ENCODE results near the gene VPS11.

VPS11 gene

DNA sequence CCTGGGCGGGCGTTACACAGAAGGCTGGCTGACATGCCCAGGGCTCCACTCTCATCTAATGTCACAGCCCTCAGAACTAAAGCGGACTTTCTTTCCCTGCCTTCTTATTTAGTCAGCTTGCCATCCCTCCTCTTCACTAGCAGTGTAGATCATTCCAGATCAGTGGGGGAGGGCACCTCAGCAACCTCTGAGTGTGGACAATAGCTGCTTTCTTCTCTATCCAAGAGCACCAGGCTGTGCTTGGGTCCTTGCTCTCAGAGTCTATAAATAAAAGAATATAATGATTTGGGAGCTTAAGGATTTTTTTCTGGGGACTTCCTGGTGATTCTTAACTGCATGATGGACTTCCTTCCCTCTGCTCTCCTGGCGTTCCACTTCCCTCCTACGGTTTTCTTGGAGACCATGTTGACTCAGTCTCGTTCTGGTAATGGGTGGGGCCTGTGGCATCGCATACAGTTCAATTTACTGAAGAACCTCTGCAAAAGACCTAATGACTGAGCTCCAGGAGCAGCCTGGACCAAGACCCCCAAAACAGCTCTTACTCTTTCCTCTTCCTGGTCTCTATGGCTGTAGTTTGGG, 14.2 kb downstream of the VPS11 start:
- DNase-seq (ENCODE audit: low read depth in 2 of 2) = no peak

DNA sequence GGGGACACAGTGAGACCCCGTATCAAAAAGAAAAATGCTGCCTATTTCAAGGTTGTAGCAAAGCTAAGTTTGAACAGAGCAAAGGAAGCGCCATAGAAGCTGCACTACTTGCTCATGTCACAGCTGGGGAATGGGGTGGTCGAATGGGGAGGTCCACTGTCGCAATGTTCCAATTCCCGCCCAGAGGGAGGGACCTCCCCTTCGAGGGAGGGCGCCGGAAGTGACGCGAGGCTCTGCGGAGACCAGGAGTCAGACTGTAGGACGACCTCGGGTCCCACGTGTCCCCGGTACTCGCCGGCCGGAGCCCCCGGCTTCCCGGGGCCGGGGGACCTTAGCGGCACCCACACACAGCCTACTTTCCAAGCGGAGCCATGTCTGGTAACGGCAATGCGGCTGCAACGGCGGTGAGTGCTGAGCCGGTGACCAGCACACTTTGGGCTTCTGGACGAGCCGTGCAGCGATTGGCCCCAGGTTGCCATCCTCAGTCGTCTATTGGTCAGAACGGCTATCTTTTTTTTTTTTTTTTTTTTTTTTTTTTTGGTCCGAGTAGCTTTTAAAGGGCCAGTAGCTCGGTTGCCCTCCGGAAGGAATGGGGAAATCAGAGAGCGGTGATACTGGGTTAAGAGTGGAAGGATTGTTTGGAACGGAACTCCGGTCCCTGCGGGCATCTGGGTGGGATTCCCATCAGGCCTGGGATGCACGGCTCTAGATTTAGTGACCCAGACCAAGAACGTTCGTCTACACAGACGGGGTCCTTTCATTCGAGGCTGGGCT, 17.2 kb downstream of the VPS11 start, which contains the start of gene HMBS:
TSS of gene HMBS (plus strand) at position 219 of the 774 bp plus-strand sequence. CDS start at position 372, 153 bp downstream.
- peak; percentile 89 for DNase-seq (ENCODE audit: low read depth in 2 of 2)

DNA sequence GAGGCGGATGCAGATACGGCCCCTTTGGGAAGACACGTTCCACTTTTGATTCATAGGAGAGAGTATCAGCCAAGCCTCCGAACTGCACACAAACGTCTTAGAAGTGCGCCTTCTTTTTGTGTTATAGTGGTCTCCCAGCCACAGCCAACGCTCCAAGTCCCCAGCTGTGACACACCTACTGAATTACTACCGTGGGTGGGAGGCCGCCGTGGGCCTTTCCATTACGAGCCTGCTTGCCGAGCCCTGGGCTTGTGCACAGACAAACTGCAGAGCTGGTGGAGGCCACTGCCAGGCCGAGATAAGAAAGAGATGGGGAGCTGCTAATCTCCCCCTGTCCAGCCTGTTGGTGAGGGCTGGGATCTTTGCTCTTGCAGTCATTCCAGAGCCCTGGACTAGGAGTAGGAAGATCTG, 17.8 kb downstream of the VPS11 start:
- no peak for DNase-seq (ENCODE audit: low read depth in 2 of 2)

DNA sequence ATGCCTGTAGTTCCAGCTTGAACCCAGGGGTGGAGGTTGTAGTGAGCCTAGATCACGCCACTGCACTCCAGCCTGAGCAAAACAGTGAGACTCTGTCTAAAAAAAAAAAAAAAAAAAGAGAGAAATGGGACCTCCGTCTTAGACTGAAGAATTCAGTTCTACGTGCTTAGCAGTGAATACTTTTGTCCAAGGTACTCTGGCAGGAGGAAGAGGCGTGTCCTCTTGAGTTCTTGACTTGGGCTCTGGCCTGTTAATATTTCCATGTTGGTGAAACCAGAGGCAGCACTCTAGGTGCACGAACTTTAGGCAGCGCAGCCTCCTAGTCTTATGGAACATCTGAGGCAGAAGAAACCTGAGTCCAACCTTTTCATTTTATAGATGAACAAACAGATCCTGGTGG, 19.5 kb downstream of the VPS11 start:
- no peak for DNase-seq (ENCODE audit: low read depth in 2 of 2)

DNA sequence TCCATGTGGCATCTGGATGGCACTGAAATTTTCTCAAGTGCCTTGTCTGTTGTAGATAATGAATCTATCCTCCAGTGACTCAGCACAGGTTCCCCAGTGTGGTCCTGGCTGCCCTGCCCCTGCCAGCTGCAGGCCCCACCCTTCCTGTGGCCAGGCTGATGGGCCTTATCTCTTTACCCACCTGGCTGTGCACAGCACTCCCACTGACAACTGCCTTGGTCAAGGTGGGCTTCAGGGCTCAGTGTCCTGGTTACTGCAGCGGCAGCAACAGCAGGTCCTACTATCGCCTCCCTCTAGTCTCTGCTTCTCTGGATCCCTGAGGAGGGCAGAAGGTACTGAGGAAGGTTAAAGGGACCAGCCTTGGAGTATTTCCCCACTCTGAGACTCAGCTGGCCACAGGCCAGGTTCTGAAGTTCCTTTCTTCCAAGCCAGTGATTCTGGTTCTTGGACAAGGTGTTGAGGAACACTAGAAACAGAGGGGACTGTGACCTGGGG, 20.2 kb downstream of the VPS11 start:
- DNase-seq (ENCODE audit: low read depth in 2 of 2) = no peak

DNA sequence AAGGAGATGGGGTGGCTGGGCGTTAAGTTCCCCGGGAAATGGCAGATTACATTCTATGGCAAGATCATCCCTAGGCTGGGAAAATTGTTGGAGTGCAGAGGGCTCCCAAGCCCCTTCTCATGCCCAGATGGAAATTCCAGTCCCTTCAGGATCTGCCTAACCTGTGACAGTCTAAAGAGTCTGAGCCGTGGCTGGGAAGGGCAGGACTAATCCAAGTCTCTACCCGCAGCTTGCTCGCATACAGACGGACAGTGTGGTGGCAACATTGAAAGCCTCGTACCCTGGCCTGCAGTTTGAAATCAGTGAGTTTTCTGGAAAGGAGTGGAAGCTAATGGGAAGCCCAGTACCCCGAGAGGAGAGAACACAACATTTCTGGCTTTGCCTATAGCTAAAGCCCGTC, 20.8 kb downstream of the VPS11 start:
- no peak for DNase-seq (ENCODE audit: low read depth in 2 of 2)

DNA sequence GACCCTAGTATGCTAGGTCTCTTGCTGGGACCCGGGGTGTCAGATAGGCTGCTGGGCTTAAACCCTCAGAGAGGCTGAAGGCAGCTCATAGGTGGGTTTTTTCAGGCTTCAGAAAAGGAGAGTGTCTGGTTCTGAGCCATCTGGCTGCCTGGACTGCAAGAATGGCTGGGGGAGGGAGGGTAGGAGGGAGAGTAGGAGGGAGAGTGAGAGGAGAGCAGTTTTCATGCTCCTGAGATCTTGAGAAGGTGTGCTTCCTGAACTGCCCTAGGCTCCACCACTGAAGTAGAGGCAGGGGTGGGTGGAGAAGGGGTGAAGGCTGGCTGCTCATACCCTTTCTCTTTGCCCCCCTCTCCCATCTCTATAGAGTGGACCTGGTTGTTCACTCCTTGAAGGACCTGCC, 21.7 kb downstream of the VPS11 start:
- DNase-seq (ENCODE audit: low read depth in 2 of 2) = no peak

DNA sequence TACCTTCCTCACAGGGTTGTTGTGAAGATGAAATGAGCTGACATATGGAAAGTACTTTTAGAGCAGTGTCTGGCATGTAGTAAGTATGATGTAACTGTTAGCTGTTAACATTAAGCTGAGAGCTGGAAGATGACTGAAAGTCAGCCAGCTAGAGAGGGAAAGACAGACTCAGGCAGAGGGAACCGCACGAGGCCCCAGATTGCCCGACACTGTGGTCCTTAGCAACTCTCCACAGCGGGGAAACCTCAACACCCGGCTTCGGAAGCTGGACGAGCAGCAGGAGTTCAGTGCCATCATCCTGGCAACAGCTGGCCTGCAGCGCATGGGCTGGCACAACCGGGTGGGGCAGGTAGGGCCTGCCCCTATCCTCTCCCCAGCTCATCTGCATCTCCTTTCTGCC, 23.6 kb downstream of the VPS11 start:
- no peak for DNase-seq (ENCODE audit: low read depth in 2 of 2)

DNA sequence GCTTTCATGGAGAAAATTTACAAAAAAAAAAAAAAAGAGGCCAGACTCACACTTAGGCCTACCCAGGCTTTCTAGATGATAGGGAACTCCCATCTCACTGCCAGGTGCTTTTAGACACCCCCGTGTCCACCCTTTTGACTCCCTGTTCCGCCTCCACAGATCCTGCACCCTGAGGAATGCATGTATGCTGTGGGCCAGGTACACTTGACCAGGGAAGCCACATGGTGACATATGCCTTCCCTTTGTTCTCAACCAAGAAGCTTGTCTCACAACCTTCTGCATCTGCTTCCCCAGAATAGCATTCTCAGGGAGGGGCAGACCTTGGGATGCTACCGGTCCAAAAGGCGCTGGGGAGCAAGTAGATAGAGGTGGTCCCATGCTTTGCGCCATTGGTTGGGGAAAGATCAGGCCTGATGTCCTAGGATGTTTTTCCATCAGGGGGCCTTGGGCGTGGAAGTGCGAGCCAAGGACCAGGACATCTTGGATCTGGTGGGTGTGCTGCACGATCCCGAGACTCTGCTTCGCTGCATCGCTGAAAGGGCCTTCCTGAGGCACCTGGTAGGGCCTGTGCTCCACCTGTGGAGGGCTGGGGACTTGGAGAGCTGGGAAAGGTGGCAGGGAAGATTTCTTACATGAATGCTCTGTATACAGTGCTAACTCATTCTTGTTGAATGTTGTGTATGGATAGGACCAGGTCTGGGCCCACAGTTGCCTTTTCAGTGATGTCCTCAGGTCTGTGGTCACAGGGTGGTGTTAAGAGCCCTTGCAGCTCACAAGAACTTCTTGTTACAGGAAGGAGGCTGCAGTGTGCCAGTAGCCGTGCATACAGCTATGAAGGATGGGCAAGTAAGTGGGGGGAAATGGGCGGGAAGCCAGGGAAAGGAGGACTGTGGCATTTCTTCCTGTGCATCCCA, 24.6 kb downstream of the VPS11 start:
- no peak for DNase-seq (ENCODE audit: low read depth in 2 of 2)

DNA sequence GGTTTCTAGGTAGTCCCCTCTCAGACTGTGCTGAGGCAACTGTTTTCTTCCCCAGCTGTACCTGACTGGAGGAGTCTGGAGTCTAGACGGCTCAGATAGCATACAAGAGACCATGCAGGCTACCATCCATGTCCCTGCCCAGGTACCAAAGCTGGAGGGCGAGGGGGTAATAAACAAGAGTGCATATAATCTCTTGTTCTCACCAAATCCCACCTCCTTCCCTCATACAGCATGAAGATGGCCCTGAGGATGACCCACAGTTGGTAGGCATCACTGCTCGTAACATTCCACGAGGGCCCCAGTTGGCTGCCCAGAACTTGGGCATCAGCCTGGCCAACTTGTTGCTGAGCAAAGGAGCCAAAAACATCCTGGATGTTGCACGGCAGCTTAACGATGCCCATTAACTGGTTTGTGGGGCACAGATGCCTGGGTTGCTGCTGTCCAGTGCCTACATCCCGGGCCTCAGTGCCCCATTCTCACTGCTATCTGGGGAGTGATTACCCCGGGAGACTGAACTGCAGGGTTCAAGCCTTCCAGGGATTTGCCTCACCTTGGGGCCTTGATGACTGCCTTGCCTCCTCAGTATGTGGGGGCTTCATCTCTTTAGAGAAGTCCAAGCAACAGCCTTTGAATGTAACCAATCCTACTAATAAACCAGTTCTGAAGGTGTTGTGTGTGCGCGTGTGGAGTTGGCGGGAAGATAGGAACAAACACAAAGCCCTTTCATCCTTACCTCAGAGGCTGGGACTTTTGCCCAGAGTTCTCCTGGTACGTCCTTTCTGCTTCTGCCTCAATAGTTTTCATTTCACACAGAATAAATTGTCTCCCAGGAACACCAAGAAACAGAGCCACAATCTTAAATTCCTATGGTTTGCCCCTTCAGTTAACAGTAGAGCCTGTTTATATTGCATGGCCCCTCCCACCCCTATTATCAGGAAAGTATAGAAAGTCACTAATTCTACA, 25.5 kb downstream of the VPS11 start:
- no peak for DNase-seq (ENCODE audit: low read depth in 2 of 2)

DNA sequence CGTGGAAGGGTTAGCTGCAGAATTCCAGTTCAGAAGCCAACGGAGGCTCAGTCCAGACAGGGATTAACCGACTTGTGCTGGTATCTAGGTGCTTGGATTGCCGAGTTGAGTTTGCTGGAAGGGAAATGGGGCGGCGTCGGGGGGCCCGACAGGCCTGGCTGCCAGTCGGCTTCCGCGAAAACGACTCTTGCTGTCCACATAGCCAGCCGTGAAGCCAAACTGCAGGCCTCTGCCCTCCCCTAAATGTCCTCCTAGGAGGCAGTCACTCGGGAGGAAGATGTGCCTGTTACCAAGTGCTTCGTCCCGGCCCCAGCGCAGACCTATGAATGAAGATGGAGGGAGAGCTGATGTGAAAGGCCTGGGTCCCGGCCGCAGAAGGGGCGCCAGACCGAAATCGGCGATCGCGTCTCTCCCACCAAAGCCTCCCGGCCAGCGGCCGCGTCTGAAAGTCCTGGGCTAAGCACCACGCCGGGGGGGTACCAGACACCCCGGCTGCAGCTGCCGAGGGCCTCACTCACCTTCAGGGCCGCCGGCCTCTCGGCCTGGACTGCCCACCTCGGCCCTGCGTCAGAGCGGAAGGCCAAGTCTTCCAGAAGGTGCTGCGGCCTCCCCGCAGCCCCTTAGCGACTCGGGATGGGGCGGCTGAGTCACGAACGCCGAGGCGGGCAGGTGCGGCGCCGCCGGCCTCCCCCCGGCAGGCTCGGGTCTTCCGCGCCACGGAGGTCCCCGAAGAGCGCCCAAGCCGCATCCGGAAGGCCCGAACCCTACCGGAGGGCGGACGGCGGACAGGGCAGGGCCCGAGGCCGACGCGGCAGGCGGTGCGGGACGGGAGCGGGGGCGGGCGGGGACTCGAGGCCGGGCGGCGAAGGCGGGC, 26.6 kb downstream of the VPS11 start:
- DNase-seq (ENCODE audit: low read depth in 2 of 2) = peak in 1 of 2 donors; percentile 26

DNA sequence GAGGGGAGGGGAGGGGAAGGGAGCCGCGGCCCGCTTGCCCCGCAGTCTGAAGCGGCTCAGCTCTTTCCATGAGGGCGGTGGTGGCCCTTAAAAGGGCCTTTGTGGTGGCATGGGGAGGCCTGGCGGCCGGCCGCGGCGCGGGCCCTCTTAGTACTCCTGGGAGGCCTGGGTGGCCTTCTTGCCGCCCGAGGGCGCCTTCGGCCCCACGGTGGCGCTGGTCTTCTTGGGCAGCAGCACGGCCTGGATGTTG, 27.1 kb downstream of the VPS11 start:
- DNase-seq (ENCODE audit: low read depth in 2 of 2) = no peak

DNA sequence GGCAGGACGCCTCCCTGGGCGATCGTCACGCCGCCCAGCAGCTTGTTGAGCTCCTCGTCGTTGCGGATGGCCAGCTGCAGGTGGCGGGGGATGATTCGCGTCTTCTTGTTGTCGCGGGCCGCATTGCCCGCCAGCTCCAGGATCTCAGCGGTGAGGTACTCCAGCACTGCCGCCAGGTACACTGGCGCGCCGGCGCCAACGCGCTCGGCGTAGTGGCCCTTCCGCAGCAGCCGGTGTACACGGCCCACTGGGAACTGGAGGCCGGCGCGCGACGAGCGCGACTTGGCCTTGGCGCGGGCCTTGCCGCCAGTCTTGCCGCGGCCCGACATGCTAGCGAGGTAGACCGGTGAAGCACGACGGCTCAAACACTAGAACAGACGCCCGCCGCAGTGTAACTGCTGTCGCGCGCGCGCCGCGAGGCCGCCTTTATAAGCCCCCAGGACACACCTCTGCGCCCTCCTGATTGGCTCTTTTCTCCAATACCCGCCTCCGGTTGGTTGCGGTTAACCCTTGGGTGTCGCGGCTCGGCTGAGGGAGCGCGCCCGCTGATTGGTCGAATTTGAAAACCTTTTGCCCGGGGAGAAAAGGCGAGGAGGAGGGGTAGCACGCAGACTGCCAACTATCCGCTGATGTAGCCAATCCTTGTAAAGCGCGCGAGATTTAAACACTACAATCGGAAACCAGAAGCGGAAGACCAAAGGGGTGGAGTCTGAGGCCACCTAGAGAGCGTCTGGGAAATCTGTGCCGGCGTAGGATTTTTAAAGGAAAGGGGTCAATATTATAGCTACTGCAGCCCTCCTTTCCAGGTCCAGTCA, 27.7 kb downstream of the VPS11 start:
- DNase-seq (ENCODE audit: low read depth in 2 of 2) = peak; percentile 99 to 100

DNA sequence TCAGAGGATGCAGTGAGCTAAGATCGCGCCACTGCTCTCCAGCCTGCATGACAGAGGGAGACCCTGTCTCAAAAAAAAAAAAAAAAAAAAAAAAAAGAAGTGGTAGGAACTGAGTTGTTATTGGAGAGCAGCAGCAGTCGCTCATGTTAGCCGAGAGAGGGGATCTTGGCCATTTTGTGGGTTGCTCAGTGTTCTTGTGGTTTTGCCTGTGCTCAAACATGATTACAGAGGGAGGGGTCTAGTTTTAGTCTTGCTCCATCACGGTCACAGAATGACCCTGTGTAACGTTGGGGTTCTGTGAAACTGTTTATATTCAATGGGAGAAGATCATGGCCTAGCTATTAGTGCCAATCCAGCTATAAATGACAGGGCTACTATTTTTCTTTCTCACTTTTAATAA, 32.1 kb downstream of the VPS11 start:
- no peak for DNase-seq (ENCODE audit: low read depth in 2 of 2)

DNA sequence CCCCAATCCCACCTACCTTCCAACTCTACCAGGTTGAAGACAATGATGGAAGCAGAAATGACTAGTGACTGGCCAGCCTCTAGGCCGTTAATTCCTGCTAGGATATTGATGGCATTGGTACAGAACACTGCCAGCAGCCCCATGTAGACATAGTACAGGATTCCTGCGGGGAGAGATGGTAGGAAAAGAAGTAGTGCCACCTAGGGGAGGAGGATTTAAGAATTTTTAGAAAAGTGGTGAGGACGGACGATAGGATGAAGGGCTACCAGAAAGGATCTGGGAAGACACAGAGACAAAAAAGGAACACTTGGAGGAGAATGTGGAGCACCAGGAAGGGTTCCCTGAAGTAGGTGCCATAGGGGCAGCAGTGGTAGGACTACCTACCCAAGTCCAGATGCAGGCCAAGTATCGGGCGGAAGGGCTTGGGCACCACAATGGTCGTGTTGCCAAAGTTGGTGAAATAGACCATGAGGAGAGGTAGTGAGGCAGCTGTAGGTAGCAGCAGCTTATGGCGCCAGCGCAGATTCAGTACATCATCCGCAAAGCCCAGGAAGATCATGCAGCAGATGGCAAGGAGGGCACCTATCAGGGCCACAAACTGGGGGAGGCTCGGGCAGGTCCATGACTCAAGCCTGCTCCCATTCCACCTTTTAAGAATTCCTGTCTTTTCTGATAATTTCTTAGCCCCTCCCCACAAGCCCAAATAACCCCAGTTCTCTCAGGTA, 32.8 kb downstream of the VPS11 start:
- DNase-seq (ENCODE audit: low read depth in 2 of 2) = no peak

DNA sequence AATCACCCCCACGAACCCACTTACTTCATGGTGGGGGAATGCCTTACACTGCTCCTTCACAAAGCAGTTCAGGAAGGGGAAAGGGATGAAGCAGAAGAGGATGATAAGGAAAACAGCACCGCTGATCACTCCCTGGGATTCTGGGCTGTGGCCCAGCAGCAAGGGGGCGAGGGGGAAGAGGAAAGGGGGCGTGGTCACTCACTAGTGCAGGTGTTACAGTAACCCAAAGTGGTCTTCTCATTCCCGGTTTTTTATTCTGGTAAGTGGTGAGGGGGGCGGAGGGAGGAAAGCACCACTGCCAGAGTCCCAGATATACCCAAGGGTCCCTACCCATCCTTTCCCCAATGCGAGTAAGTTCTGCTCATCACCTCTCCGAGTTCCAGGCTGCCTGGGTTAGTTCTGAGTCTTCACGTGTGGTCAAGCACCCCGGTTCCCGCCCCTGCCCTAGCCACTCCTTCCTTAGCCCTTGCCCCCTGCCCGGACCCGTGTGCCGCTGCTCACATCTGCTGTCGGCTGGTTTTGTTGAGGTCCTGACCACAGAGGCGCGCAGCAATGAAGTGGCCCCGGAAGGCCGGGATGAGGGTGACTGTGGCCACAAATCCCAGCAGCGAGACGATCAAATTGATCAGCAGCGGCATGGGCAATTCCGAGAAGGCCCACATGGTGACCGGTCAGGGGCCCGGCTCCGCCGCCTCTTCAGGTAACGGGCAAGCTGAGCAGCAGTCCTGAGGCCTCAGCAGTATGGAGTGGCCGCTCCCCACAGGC, 33.6 kb downstream of the VPS11 start:
- no peak for DNase-seq (ENCODE audit: low read depth in 2 of 2)

DNA sequence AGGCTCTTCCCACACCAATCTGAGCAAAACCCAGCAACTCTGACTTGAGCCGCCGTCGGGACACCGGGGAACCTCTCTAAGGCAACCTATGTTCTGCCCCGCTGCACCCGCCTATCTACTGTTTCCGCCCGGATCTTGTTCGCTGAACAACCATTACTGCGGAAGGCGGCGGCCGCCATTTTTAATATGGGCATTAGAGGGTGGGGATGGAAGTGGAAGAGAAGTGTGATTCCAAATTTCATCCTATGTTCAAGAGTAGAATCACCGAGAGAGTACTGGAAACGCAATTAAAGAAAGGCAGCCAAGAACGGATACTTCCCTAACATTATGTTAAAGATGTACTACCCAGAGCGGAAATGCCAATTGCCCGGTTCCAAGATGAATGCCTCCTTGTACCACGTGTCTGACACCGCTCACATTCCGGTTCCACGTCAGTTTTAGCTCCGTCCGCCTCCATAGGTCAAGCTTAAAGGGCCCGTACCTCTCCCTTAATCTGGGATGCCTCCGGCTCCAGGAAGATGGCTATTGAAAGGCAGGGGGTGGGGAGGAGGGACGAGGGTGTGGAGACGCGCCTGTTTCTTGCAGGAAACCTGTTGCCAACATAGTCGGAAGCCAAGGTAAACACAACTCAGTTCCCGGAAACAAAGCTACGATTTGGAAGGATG, 34.3 kb downstream of the VPS11 start, which contains the start of gene DPAGT1:
TSS of gene DPAGT1 (minus strand) at position 95 of the 665 bp plus-strand sequence. CDS start 198 bp downstream, outside the sequence.
- DNase-seq (ENCODE audit: low read depth in 2 of 2) = peak; percentile 80 to 83

Measured in stimulated activated CD4-positive, alpha-beta T cell treated with anti-CD3 and anti-CD28 coated beads, Interleukin-15, amount 100 ng/mL, for 48 hours (primary cell).